ENCODE data around the gene GPR65. TPM values are rescaled to one million over a fixed set of nuclear protein-coding genes. Genes with fewer than 3 reads are reported as not detected.

The GPR65 gene
- total RNA-seq, 1 donor, result under 0.01 TPM

Small RNA genes within 50 kb of the gene (small RNA-seq; reads per million reads assigned to genes)
- not detected for gene RNU6-835P

Other genes with a start within 250 kb of the GPR65 start
- 18.0 and 19.9 TPM in 2 replicates for gene GALC, start 12.0 kb upstream of the GPR65 start, total RNA-seq